Bronchial epithelial cell (primary cell): ENCODE data around the gene DVL3. TPM values are rescaled to one million over a fixed set of nuclear protein-coding genes. Genes with fewer than 3 reads are reported as not detected.

Experiments
- DNase-seq: peaks from one replicate; pipeline ENCODE4 v3.0.0-alpha.2; 2010; ENCODE audit warnings: low read depth
- FAIRE-seq: peaks from 2 replicates; lab custom pipeline; 2011; peaks lifted over from hg19 to GRCh38; lab: Jason Lieb, UNC
- H3K27me3 ChIP-seq: 2 replicates; pipeline ENCODE4 v1.5.1; 2011; ENCODE audit warnings: low read length; ENCODE audit not compliant: control insufficient read depth, insufficient read depth
- H3K36me3 ChIP-seq: 2 replicates; pipeline ENCODE4 v1.5.1; 2011; ENCODE audit warnings: low read length; ENCODE audit not compliant: control insufficient read depth, insufficient read depth
- H3K4me3 ChIP-seq: 2 replicates; pipeline ENCODE4 v1.5.1; 2011; ENCODE audit warnings: mild to moderate bottlenecking, low read depth, low read length, control low read depth
- CTCF ChIP-seq: IDR thresholded peaks from 2 replicates; pipeline ENCODE4 v1.5.1; 2011; ENCODE audit warnings: mild to moderate bottlenecking, moderate library complexity, low read length, control low read depth, inconsistent platforms; ENCODE audit not compliant: insufficient read depth, severe bottlenecking
- total RNA-seq: library from RNA; depleted of rRNA; stranded (reverse); fragments of >200 nt; gene quantifications from 2 replicates; pipeline ENCODE4 v1.2.1, GENCODE V29; 2014

Gene DVL3
- total RNA-seq, 1 donor from 2014 or later = 22.6 TPM

- TF ChIP-seq CTCF = no peak
- FAIRE-seq = no peak
Measured at GRCh38 chr3:184135911-184136260, 19.3 kb upstream of the DVL3 start.

GRCh38 chr3:184140436-184140835, 14.7 kb upstream of the DVL3 start:
- no peak for TF ChIP-seq CTCF
- H3K27me3 ChIP-seq = no peaks in the 10 kb centered on the region
- DNase-seq (no peak), FAIRE-seq (no peak)
- peaks cover 34% of the 10 kb centered on the region for H3K36me3 ChIP-seq
- no peak overlapping the region for H3K4me3 ChIP-seq

More at GRCh38 chr3:184135911-184136260, 19.3 kb upstream of the DVL3 start:
- Histone ChIP-seq H3K4me3 (peak overlapping the region; percentile 76), H3K27me3 (no peaks in the 10 kb centered on the region), H3K36me3 (peaks cover 6% of the 10 kb centered on the region)
- no peak for DNase-seq

GRCh38 chr3:184142199-184142598, 13.0 kb upstream of the DVL3 start:
- Histone ChIP-seq H3K36me3 (peaks cover 34% of the 10 kb centered on the region), H3K27me3 (no peaks in the 10 kb centered on the region), H3K4me3 (no peak overlapping the region)
- no peak for FAIRE-seq
- DNase-seq = no peak
- TF ChIP-seq CTCF = no peak

- H3K4me3 ChIP-seq = no peak overlapping the region
- H3K27me3 ChIP-seq = no peaks in the 10 kb centered on the region
- peaks cover 30% of the 10 kb centered on the region for H3K36me3 ChIP-seq
- TF ChIP-seq CTCF = no peak
- FAIRE-seq (no peak), DNase-seq (no peak)
Measured at GRCh38 chr3:184143327-184143726, 11.8 kb upstream of the DVL3 start.

- peaks cover 30% of the 10 kb centered on the region for H3K36me3 ChIP-seq
- no peak for DNase-seq
- TF ChIP-seq CTCF = no peak
- no peaks in the 10 kb centered on the region for H3K27me3 ChIP-seq
- FAIRE-seq = no peak
- H3K4me3 ChIP-seq = no peak overlapping the region
Measured at GRCh38 chr3:184144505-184144904, 10.7 kb upstream of the DVL3 start.

GRCh38 chr3:184145111-184145524, 10.1 kb upstream of the DVL3 start:
- DNase-seq (peak; percentile 80), FAIRE-seq (no peak)
- Histone ChIP-seq H3K36me3 (peaks cover 30% of the 10 kb centered on the region), H3K4me3 (no peak overlapping the region), H3K27me3 (no peaks in the 10 kb centered on the region)
- TF ChIP-seq CTCF = peak; percentile 78
